ENCODE results near the gene RNF5.

RNF5 gene

DNA sequence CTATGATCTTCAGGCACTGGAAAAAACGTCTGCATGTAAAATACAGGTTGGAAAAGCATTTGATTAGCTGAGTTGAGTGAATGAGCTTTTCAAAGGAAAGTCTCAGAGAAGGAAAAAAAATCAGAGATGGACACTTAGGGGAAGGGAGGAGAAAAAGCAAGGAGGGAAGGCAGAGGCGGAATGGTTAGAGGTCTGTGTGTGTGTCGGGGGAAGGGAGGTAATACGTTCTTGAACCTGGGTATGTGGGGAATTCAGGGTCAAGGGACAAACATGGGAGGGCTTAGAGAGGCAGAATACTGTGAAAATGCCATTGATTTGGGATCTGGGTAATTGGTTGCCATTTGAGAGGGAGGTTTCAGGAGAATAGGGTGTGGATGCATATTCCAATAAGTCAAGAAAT is 31.5 kb upstream of the RNF5 start:
- ChIA-PET POLR2A (interaction anchor here (1.0 to 3.2 kb wide), 2 partner anchors 16 to 28 kb away, joined by 3 to 26 read pairs; partner anchors contain the start of gene FKBPL), CTCF (interaction anchor here (0.7 to 2.1 kb wide), 6 partner anchors 8 to 976 kb away, joined by 3 to 9 read pairs (median 6); no protein-coding TSS in a partner anchor)
- TF ChIP-seq, protein P1, sequence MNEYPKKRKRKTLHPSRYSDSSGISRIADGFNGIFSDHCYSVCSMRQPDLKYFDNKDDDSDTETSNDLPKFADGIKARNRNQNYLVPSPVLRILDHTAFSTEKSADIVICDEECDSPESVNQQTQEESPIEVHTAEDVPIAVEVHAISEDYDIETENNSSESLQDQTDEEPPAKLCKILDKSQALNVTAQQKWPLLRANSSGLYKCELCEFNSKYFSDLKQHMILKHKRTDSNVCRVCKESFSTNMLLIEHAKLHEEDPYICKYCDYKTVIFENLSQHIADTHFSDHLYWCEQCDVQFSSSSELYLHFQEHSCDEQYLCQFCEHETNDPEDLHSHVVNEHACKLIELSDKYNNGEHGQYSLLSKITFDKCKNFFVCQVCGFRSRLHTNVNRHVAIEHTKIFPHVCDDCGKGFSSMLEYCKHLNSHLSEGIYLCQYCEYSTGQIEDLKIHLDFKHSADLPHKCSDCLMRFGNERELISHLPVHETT (tag by site-specific recombination; IDR thresholded peaks at IDR 0.05), result no peak
- TF ChIP-seq HOXA7 (CRISPR knock-in tag; IDR thresholded peaks at IDR 0.05; ENCODE audit: borderline replicate concordance), result no peak
- 0 out of 2 replicates have a peak, but pooled peaks have one; percentile 12 for TF ChIP-seq ZFHX2 (tag by site-specific recombination; conservative IDR thresholded peaks at IDR 0.05)
- no peak for TF ChIP-seq ZNF19 (tag by site-specific recombination; IDR thresholded peaks at IDR 0.05; ENCODE audit: low read depth)
- no peak for TF ChIP-seq ZNF830 (tag by site-specific recombination; IDR thresholded peaks at IDR 0.05; ENCODE audit: low read depth)
- TF ChIP-seq PRDM1 (tag by site-specific recombination; IDR thresholded peaks at IDR 0.05), result 0 out of 2 replicates have a peak, but pooled peaks have one; percentile 3
- peak; percentile 27; the same call in 1 of the 2 replicates for TF ChIP-seq EGR2 (tag by site-specific recombination; IDR thresholded peaks at IDR 0.05; ENCODE audit: low read depth)
- 0 out of 2 replicates have a peak, but pooled peaks have one; percentile 1 for TF ChIP-seq KLF16 (tag by site-specific recombination; IDR thresholded peaks at IDR 0.05)
- TF ChIP-seq ZNF335 (tag by site-specific recombination; conservative IDR thresholded peaks at IDR 0.05), result peak; percentile 18; the same call in 1 of the 2 replicates
- TF ChIP-seq ZNF585B (tag by site-specific recombination; IDR thresholded peaks at IDR 0.05), result no peak
- no peak for TF ChIP-seq ZNF184 (tag by site-specific recombination; IDR thresholded peaks at IDR 0.05)
- H3K36me3 ChIP-seq (ENCODE audit: control insufficient read depth in 2 of 2, insufficient read depth in 1 of 2, low read length in 2 of 2), result no peaks in the 10 kb centered on the region
- H3K27ac ChIP-seq (ENCODE audit: extremely low read depth, low read depth, low read length), result no peak overlapping the region
- H3K9me3 ChIP-seq (ENCODE audit: control insufficient read depth, insufficient read depth, low read depth, low read length), result no peaks in the 10 kb centered on the region
- 0 out of 2 replicates have a peak, but pooled peaks cover 2% of the 10 kb centered on the region for H3K4me1 ChIP-seq (ENCODE audit: control insufficient read depth, insufficient read depth, low read length)
- no peak overlapping the region for H3K4me3 ChIP-seq (ENCODE audit: low read depth, low read length)

GRCh38 chr6:32147401-32148132 is 30.6 kb upstream of the RNF5 start:
- no peaks in the 10 kb centered on the region for H3K36me3 ChIP-seq (ENCODE audit: control insufficient read depth in 2 of 2, insufficient read depth in 1 of 2, low read length in 2 of 2)
- peaks cover 7% of the 10 kb centered on the region; the same call in 1 of the 2 replicates for H3K4me1 ChIP-seq (ENCODE audit: control insufficient read depth, insufficient read depth, low read length)
- H3K4me3 ChIP-seq (ENCODE audit: low read depth, low read length), result no peak overlapping the region
- no peak overlapping the region for H3K27ac ChIP-seq (ENCODE audit: extremely low read depth, low read depth, low read length)
- no peaks in the 10 kb centered on the region for H3K9me3 ChIP-seq (ENCODE audit: control insufficient read depth, insufficient read depth, low read depth, low read length)
- CTCF ChIA-PET, result interaction anchor here (0.6 to 2.1 kb wide), 3 partner anchors 29 to 639 kb away, joined by 3 to 9 read pairs (median 5); no protein-coding TSS in a partner anchor
- POLR2A ChIA-PET, result interaction anchor here (0.9 to 3.2 kb wide), 3 partner anchors 17 to 249 kb away, joined by 3 to 26 read pairs (median 4); partner anchors contain the start of gene FKBPL
- TF ChIP-seq MYNN (tag by site-specific recombination; IDR thresholded peaks at IDR 0.05; ENCODE audit: borderline replicate concordance) (no peak), HOXC10 (CRISPR knock-in tag; IDR thresholded peaks at IDR 0.05) (no peak), ZBTB48 (tag by site-specific recombination; IDR thresholded peaks at IDR 0.05) (no peak), SETDB1 (IDR thresholded peaks at IDR 0.05; ENCODE audit: insufficient read length, low read length) (no peak), ZNF423 (tag by site-specific recombination; IDR thresholded peaks at IDR 0.05) (no peak), ZNF529 (tag by site-specific recombination; IDR thresholded peaks at IDR 0.05; ENCODE audit: insufficient replicate concordance) (no peak), ZNF114 (tag by site-specific recombination; IDR thresholded peaks at IDR 0.05) (no peak), BCL11A (tag by site-specific recombination; IDR thresholded peaks at IDR 0.05; ENCODE audit: low read depth) (no peak), ZNF132 (tag by site-specific recombination; IDR thresholded peaks at IDR 0.05; ENCODE audit: borderline replicate concordance) (no peak), INSM2 (tag by site-specific recombination; IDR thresholded peaks at IDR 0.05) (no peak), ZNF548 (tag by site-specific recombination; IDR thresholded peaks at IDR 0.05) (no peak)

All from HEK293 (cell line).